Prostate gland (tissue), 2 donors: ENCODE measurements around the gene AMIGO2.

ENCODE experiments used
- POLR2A ChIP-seq: fragments of 450-650 bp; IDR thresholded peaks from one replicate; pipeline ENCODE4 v1.6.1; 2016; ENCODE audit warnings: antibody characterized with exemption, mild to moderate bottlenecking
- POLR2AphosphoS5 ChIP-seq: sonication (generic); formaldehyde crosslinking; IDR thresholded peaks from one replicate; pipeline ENCODE4 v1.6.1; 2017; ENCODE audit warnings: antibody characterized with exemption
- TF ChIP-seq, protein P1 (sequence below), 4 experiments: fragments of 200-600 bp in 2 of 4; fragments of 450-650 bp in 2 of 4; sonication (generic) in 2 of 4; IDR thresholded peaks; 1 replicate in 3 of 4; 2 replicates in 1 of 4; pipeline ENCODE4 v1.5.1; 2016 to 2019; ENCODE audit warnings: antibody characterized with exemption in 4 of 4, mild to moderate bottlenecking in 2 of 4, moderate library complexity in 2 of 4

DNA sequence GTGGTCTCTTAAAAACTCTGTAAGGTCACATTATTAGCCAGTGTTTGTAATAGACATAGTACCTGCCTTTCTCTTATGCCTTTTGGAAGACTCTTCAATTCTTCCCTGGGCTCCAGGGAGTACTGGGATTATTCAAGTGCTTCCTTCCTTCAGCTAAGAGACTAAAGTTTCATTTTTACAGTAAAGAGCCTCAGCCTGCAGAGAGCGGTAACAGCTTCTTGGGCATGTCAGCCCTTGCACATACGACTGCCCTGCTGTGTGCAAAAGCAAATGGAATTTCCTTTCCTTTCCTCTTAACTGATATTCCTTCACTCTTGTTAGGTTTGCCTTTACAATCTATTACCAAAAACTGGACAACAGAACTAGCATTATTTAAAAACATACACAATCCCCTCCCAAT lies 32.9 kb upstream of the AMIGO2 start:
- no peak for TF ChIP-seq POLR2A
- TF ChIP-seq, protein P1, sequence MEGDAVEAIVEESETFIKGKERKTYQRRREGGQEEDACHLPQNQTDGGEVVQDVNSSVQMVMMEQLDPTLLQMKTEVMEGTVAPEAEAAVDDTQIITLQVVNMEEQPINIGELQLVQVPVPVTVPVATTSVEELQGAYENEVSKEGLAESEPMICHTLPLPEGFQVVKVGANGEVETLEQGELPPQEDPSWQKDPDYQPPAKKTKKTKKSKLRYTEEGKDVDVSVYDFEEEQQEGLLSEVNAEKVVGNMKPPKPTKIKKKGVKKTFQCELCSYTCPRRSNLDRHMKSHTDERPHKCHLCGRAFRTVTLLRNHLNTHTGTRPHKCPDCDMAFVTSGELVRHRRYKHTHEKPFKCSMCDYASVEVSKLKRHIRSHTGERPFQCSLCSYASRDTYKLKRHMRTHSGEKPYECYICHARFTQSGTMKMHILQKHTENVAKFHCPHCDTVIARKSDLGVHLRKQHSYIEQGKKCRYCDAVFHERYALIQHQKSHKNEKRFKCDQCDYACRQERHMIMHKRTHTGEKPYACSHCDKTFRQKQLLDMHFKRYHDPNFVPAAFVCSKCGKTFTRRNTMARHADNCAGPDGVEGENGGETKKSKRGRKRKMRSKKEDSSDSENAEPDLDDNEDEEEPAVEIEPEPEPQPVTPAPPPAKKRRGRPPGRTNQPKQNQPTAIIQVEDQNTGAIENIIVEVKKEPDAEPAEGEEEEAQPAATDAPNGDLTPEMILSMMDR (IDR thresholded peaks at IDR 0.05), result no peak
- no peak for TF ChIP-seq POLR2AphosphoS5
